SIG-M5 treated with dmso at 0.1 percent for 504 hours (cell line): ENCODE results near the gene HSPA12A.

Source experiments
- DNase-seq: peaks from one replicate; lab custom pipeline; 2025; ENCODE audit not compliant: unreplicated experiment; lab: John Stamatoyannopoulos, UW

HSPA12A gene

DNA sequence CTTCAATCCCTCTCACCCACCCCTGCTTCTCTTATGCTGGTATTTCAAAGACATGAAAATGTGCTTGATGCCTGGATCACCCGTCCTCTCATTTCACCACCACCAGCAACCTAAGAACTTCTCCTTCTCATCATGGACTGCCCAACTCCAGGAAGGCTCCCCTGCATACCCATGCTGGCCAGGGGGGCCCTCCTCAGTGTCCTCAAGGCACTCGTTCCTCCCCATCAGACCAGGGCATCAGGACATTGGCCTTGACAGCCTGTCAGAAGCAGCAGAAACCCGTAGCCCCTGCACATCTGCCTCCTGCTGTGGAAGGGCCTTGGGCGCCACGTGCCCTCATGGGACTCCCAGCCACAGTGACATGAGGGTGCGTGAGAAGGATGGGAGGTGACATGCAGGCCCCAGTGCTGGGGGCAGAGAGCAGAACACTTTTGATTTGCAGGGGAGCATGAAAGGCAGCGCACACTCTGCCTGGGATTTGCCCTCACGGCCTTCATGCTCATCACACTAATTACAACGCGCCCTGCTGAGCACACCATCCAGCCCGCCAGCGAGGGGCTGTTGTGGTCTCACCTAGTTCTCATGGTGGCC lies 1.9 kb upstream of the HSPA12A start:
- no peak for DNase-seq

DNA sequence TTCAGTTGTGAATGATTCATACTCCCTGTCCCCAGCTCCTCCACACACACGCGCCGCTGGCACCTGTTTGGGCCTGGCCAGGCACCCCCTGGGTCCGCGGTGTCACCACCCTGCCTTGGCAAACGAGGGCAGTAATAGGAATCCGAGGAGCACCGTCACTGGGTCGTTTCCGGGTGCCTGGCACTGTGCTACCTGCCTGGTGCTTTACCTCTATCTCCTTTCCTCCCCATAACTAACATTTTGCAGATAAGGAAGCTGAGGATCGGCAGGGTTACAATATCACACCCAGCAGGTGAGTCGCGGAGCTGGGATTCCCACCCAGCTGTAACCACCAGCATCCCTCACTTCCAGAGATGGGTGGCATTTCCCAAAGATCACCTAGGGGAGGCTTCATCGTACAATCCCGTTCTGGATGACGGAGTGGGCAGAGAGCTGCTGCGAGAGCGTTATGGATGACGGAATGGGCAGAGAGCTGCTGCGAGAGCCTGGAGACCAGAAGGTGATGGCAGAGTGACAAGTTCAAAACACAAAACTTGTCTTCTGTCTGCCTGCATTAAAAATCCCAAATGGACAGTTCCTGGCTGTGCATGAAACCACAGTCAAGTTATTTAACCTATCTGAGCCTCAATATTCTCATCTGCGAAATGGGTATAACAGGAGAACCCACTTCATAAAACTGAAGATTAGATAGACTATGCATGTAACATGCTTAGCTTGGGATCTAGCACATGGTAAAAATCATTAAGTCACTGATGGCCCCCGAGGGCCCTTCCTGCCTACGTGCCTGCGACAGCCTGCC lies 1.1 kb upstream of the HSPA12A start:
- no peak for DNase-seq

- DNase-seq = no peak
These were observed 695 bp downstream of the HSPA12A start for GRCh38 chr10:116741391-116742351.

DNA sequence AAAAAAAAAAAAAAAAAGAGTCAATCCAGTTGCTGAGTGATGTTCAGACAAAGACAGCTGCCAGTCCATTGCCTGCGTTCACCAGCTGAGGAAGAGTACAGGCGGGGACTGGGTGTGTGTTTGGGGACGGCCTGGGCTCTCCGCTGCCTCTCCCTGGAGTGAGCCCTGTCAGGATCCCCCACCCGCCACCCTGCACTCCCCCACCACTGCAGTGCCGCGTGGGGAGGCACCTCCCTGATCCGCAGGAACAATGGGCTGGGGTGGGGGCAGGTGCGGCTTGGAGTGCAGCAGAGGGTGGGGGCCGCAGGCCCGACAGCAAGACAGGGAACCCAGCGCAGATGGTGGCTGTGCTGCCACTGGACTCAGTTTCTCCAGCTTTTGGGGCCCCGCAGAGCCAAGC lies 1.4 kb downstream of the HSPA12A start:
- no peak for DNase-seq

GRCh38 chr10:116738339-116738738 lies 4.0 kb downstream of the HSPA12A start:
- DNase-seq = no peak

DNA sequence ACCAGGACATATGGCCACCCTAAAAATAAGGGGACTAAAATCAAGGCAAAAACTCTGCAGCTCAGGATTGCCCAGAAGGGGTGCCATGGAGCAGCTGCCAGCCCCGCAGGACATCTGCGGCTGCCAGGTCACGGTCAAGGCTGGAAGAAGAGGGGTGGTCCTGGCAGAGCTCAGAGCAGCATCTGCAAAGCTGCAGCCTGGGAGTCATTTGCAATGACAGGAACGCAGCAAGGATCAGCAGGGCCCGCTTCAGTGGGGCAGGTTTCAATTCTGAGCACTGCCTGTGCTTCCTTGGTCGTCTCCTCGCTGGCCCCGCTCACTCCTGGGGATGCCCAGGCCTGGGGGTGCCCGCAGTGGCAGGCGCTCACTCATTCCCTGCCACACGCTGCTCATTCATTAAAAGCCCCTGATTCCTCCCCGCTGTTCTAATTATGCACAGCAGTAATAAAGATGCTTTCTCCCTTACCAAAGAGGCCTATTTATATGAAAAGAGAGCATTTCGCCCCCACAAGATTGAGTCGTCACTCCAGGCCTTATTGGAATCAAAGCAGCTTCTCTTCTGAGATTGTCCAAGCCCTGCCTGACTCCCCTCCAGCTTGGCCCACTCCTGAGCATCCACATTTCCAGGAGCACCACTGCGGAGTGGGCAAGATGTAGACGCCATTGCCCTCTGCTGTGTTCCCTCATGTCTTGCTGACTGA lies 4.6 kb downstream of the HSPA12A start:
- no peak for DNase-seq

- no peak for DNase-seq
These were observed 8.8 kb downstream of the HSPA12A start for GRCh38 chr10:116733566-116733965.

- no peak for DNase-seq
These were observed 9.8 kb downstream of the HSPA12A start for GRCh38 chr10:116732573-116732972.

- no peak for DNase-seq
These were observed 11.7 kb downstream of the HSPA12A start for GRCh38 chr10:116730464-116731260.

DNA sequence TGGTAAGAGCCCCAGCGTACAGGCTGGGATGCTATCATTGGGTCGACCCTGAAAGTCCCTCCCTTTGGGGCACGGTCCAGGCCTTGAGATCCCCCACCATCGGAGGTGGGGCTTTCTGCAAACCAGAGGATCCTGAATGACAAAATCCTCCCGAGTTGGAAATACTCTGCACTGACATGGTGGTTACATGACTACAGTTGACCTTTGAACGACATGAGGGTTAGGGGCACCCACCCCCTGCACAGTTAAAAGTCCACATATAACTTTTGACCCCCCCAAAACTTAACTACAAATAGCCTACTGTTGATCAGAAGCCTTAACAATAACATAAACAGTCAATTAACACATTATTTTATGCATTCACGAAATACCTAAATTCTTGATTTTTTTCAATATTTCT lies 13.1 kb downstream of the HSPA12A start:
- no peak for DNase-seq

DNA sequence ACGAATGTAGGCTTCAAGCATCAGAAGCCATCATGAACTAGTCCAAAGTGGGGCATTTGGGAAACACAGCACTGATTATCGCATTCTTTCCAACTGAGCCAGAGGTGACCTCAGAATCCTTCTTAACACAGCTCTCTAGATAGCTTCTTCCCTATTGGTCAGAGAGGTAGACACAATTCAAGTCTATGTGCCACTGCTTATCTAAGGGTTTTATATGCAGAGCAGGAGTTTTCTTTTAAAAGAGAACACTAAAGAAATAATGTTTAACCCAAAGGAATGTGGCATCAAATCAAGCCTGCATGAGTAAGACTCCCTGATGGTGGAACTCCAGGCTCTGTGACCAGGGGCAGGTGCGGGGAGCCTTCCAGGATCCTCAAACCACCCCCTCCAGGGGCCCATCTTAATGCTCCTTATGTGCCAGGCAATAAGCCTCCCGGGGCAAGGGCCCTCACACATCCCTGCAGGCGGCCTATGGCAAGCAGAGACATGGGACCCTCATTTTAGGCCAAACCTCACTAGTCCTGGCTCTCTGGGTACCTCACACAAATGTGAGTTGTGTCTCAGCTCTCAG lies 13.8 kb downstream of the HSPA12A start:
- no peak for DNase-seq

DNA sequence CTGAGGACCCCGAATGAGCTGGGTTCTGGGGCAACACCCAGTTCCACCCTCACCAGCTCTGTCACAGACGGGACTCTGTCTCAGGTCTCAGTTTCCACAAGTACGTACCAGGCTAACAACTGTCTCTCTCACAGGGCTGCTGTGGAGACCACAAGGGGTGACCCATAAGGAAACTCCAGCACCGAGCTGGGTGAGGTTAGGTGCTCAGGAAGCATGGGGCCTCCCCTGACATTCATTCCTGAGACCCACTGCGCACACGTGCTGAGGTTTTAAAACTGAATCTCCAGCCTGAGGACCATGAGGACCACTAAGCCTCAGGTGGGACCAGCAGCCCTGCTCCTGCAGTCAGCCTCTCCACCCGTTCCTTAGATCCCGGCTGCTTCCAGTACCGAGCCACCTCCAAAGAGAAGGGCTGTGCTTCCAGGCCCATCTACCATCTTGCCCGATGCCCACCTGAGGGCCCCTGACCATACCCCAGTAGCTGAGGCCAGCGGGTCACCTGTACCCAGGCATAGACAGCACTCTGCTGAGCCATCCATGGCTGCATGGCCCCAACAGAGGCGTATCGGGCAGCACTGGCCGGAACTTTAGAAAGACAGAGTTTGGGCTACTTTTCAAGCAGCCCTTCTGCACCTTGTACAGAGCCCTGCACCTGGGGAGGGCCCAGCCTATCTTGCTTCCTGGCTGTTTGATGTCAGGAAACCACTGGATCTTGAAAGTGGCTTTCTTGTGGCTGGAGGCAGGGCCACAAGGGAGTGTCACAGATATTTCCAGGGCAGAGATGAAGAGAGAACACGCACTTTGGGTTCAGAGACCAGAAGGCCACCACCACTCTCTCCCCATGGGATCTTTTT lies 18.7 kb downstream of the HSPA12A start:
- no peak for DNase-seq

DNA sequence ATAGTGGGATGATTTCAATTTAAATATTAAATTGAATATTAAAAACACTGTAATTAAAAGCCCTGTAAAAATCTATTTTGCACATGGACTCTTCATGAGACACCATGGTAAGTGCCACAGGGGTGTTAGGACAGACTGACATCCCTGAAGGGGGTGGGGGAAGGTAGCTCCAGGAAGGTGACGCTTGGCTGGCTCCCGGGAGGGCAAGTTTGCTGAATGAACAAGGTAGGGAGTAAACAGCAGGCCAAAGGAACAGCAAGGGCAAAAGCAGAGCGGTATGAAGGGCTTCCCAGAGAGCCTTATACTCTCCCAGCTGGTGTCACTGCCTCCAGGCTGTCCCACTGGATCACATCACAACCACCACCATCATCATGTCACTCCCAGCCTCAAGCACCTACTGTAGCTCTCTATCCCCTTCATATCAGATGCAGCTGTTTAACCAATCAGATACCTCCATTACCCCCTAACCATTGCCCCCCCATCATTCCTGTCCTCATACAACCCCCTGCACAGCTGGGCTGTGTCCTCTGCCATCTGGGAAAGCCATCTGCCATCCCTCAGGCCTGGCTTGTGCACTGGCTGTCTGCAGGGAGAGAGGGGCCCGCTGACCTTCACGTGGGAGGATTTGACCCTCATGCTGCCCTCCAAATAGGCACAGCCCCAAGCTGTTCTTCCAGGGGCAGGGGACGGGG lies 19.5 kb downstream of the HSPA12A start:
- DNase-seq = no peak

DNA sequence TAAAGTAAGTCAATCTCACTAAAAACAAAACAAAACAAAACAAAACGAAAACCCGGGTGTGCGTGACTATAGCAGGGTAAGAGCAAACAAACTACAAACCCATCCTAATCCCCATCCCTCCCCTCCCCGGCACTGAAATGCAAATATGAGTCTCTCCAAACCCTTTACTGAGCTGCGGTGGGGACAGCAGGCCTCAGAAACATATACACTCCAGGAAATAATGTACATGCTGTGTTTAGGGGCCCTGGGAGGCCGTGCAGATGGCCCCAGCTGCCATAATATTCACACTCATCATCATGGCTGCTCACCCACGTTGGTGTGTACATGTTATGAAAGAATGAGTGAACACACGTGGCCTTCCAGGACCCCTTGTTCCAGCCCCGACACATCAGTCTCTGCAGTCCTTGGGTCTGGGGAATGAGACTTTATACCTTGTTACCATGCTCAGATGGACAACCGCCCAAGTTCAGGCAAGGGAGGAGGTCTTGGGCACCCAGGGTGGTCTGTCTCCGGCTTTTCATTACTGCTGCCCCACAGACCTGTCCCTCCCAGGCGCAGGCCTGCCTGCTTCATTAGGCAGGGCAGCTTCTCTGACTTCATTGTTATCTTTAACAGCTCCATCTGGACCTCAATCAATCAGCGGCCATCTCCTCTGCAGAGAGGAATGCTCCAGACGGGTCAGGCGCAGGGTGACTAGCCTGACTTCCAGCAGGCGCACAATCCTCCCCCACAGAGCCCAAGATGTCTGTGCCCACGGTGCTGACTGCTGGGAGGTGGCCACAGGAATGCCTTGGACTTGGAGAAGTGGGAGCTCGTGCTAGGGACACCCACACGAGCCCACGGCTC lies 20.6 kb downstream of the HSPA12A start:
- DNase-seq = no peak

- no peak for DNase-seq
These were observed 21.5 kb downstream of the HSPA12A start for GRCh38 chr10:116720668-116721546.

- no peak for DNase-seq
These were observed 22.1 kb downstream of the HSPA12A start for GRCh38 chr10:116720241-116720643.

DNA sequence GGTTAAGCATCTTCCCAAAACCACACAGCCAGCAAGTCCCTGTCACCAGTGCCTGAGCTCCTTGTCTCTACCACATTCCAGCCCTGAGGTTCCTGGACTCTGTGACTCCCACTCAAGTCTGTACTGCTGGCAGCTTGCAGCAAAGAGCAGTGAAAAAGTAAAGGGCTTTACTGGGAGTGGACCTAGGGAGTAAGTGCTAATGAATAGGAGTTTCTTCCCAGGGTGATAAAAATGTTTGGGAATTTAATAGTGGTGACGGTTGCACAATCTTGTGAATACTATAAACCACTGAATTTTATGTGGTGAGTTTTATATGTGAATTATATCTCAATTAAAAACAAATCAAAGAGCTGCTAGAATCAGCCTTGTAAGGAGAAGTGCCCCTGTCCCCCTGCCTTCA lies 22.6 kb downstream of the HSPA12A start:
- no peak for DNase-seq
